NCI-H69 (cell line): Measurements from ENCODE around the gene PRMT7.
A peak's percentile ranks its signal among the peaks of the same experiment; 100 is the strongest.

Source experiments
- DNase-seq: peaks from one replicate; lab custom pipeline; 2025; lab: John Stamatoyannopoulos, UW

PRMT7 gene

DNA sequence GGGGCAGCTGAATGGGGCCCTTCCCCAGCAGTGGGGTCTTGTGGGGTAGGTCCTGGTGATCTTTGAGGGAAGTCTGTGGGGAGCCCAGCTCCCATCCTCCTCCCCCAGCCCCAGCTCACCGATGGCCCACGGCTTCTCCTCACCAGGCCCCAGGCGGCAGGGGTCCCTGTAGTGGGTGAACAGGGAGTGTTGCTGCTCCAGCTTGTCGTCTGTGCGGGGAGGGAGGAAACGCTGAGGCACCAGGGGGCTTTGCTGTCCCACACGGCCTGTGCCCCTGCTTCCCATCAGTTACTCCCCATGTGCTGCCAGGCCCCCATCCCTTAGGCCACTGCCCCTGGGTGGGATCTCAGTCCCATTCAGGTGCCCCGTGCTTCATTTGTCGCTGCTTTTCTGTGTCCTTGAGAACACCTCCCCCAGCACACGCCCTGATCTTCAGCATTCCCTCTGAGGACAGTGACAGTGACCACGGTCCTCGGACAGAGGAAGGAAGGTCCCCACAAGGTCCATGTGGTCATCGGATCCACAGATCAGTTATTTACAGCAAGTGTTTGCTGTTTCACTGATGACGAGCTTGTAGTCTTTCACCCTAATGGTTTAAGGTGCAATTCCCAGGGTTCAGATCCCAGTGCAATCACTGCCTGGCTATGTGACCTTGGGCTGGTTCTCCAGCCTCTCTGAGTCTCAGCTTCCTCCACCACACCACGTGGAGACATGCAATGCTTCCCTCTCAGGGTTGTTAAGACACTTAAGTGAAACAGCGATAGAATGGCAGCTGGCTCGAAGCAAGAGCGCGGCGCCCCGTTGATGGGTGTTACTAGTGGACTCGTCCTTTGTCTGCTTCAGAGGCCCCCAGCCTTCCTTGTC is 53.1 kb downstream of the PRMT7 start:
- DNase-seq, result no peak

DNA sequence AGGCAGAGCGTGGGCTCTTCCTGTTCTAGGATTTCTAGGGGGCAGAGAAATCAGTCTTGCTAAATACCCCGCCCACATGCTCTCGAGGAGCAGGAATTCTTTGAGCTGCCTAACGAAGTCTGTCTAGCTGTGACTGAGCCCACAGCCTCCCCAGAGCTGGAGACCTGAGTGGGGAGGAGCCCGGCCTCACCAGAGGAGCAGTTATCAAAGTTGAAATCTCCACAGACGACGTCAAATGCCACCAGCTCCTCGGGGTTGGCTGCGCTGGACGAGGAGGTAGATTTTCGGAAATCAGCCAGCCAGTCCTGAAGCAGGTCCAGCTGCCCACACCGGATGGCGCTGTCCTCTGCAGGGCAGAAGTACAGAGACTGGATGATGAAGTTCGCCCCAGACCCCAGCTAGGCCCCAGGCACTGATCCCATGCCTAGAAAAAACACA is 53.8 kb downstream of the PRMT7 start:
- no peak for DNase-seq

DNA sequence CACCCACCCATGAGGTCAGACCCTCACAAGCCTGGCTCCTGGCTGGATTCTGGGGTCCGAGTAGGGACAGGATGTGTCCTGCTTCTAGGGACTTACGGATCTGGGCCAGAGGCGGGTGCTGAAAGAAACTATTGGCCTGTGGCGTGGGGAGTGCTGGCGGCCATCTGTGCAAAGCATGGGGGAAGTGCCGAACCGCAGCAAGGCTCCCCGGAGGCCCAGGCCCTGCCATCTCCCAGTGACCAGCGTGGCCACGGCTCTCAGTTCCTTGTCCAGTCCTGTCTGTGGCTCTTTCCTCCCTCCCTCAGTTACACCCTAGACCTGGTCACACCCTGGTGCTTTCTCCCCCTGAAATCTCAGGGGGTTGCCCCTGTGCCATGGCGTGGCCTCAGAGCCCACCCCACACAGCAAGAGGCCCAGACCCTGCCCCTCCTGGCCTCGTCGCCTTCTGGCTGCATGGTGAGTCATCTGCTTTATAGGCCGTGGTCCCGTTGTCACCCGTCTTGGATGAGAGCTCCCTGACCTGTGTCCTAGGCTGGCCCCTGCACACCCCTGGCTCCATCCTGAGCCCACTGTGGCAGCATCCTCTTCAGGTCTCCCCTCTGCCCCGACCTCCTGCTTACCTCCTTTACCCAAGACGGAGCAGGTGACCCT is 54.5 kb downstream of the PRMT7 start:
- DNase-seq, result no peak

DNA sequence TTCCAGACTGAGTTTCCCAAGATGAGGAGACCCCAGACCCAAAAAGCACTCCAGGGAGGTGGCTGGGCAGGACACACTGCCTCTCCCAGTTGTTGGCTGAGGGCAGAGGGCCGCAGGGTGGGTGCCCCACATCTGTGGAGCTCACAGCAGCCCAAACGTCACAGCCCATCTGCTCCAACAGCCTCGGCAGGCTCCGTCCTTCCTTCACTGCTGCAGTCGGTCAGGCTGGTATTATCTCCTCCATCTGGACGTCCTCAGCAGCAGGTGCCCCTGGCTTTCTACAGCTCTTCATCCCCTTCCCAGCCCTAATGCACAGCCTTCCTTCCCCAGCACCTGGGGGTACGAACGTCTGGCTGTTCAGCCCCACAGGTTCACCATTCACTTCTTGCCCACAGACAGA is 55.2 kb downstream of the PRMT7 start:
- no peak for DNase-seq

DNA sequence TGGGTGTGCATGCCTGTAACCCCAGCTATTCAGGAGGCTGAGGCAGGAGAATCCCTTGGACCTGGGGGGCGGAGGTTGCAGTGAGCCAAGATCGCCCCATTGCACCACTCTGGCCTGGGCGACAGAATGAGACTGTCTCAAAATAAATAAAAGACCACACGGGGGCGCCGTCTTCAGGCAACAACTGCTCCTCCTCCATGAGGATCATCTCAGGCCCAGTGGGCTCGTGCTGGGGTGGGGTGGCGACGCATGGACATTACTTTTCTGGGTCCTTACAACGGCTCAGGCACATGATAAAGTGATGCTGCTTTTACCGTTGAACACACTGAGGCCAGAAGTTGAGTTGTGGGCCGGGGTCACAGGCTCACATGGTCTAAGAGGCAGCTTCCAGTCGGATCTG is 56.2 kb downstream of the PRMT7 start:
- DNase-seq, result peak; percentile 52

DNA sequence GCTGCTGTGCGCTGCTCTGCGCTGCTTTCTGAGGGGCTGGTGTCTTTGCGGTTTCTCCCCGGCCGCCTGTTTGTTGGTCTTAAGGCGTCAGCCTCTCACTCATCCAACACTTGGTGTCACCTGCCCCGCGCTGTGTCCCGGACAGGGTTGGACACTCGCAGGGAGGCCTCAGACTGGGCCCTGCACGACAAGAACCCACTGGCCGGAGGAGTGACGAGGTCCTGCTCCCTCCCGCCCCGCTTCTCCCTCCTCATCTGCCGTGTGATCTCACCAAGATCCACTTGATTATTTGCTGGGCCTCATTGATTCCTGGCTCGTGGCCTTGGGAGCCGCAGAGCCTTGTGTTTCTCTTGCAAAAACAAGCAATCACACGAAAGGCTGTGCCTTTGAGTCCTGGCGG is 56.6 kb downstream of the PRMT7 start:
- DNase-seq, result no peak

DNA sequence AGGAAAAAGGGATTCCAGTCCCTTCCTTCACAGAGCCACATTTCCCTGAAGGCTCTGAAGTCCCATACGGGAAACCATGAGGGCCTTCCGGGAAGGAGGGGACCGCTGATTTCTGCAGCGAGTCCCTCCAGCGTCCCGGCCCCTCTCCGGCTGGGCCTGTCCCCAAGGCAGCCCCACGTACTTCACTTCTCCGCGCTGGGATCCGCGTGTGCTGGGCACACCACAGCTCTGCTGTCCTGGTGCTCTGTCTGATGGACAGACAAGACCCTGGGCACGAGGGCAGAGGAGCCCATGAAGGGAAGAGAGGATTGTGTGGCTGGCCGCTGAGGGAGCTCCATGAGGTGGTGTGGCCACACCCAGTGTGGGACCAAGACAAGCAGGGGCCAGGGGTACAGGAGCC is 57.1 kb downstream of the PRMT7 start:
- DNase-seq, result no peak

DNA sequence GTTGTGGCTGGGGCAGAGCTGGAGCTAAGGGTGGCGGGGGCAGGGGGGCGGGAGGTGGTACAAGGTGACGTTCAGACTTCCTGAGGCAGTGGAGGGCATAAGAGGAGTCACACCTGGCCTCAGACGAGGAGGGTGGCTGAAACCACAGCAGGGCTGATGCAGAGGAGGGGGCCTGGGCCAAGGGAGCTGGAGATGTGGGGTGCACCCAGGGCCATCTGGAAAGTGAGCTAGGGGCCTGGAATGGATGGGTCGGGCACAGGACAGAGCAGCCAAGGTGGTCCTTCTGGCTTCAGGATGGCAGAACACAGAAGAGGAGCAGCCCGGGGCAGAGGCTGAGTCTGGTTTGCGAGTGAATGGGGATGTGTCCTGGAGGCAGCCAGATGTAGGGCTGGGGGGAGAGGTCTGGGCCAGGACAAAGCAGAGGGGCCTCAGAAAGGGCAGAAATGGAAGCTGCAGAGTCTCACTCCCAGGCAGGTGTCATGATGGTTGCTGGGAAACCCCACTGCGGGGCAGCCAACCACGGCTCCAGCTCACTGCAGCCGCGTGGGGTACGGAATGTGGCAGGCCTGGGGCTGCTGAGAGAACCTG is 57.6 kb downstream of the PRMT7 start:
- DNase-seq, result no peak

DNA sequence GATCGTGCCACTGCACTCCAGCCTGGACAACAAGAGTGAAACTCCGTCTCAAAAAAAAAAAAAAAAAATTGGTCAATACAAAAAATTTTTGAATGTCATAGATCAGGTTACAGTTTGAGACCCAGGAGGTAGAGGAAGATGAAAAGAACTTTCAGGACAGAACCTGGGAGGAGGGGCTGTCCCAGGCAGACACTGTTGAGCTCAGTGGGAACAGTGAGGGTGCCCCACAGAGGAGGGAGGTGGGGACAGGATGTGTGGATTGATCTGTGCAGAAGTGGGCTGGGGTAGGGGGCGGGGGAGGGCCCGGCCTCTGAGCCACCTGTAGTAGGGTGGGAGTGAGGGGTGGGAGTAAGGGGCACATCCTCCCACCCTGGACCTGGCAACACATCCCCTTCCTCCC is 58.3 kb downstream of the PRMT7 start:
- no peak for DNase-seq

DNA sequence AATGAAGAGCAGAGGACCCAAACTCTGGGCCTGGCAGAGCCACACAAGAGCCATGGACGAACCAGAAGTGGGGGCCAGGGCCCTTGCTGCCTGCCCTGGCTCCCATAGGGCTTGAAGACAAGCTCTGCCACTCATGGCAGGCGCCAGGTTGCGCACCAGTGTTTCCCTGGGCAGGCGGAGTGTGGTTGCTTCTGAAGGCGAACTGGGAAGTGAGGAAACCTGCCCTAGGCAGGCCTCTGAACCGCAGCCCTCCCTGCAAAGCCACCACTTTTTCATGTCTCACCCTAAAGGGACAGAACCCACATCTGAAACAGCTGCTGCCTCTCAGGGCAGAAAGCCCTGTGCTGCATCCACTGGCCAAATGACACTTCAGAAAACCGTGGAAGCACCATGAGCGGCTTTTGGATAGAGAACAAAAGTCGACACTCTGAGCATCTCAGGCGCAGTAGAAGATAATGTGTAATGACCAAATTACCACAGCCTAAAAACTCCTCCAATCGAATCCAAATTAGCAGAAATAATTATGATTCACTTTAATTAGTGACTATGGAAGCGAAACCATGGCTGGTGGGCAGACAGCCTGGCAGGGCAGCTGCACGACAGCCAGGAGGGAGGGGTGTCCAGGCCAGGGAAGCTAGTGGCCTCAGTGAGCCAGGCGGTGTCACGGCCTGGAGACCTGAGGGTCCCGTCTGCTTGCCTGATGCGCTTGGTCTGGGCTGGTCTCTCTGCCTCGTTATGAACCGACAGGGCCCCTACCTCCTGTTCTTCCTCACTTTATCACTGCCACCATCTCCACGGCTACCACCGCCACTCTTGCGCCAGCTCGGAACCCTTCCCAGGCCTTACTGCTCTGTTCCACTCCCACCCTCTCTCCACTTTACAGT is 59.1 kb downstream of the PRMT7 start:
- no peak for DNase-seq

DNA sequence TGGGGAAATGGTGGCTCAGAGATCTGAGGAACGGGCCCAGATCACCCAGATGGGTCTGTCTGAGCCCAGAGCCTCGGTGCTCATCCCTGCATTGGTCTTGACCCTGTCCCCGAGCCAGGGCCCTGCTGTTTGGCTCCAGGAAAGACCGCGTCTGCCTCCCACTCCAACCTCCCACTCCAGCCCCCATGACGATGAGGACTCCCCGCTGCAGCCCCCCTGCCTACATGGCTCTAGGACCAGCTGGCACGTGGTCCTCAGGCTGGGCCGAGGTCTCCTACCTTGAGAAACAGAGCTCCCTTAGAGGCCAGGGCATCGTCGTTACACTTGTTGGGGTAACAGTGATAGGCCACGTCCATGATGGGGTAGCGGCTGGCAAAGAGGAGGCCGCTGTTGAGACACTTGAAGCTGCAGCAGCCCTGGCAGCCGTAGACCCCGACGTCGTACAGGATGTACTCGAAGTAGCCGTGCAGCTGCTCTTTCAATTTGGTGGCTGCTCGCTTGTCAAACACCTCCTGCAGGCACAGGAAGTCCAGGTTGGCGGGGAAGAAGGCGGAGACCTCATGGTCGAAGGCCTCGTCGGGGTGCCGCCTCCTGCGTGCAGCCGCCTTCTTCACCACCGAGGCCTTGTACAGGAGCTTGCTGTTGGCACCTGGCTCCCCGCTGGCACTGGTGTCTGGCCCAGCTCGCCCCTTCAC is 59.9 kb downstream of the PRMT7 start:
- no peak for DNase-seq

DNA sequence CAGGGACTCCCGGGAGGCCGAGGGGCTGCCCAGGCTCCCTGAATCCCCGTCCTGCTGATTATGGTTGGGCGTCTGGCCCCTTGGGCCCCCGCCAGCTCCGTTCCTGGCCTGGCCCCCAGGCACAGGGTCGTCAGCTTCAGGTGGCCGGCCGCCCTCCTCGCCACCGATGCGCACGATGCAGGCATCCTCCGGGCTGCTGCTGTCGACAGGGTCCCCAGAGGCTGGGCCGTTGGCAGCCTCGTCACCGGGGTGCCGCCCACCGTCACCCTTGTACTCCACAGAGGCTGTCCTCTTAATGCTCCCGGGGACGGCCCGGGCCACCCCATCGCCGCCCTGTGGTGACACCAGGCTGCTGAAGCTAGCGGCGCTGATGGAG is 60.4 kb downstream of the PRMT7 start:
- DNase-seq, result no peak

DNA sequence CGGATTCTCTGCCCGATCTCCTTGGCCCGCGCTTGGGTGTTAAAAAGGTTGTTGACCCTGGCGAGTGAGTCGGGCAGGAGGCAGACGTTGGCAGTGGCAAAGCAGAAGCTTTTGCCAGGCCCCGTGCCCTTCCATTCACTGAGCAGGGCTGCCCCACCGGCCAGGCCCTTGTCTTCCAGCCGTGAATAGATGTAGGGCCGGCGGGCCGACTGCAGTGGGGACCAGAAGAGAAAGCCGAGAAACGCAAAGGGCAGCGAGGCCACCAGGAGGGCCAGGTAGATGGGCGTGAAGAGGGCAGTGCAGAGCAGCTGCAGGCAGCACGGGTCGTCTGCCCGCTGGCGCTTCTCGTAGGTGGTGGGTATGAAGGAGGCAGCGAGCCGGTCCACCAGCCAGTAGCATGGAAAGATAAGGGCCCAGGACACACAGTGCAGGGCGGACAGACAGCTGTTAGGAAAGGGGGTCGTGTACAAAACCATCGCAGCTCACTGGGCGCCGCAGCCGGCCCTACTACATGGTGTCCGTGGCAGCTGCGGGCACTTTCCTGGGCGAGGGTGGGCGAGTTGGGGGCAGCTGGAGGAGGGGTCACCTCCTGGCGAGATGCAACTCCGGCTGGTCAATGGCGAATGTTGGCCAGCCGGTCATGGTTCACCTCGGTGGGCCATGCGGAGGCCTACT is 61.0 kb downstream of the PRMT7 start:
- DNase-seq, result no peak

DNA sequence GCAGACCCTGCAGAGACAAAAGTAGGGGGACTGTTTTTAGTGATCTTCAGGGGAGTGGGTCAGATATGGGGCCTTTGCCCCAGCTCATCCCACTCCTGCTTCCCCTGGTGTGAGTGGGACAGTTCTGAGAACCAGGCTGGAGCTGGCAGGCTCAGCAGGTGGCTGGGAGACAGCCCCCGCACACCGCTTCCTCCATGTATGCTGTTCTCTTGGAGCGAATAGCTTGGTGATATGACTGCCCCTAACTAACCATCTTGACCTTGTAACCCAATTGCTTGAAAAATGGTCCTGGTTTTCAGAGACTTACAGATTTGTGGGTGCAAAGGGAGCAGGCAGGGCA is 61.5 kb downstream of the PRMT7 start:
- no peak for DNase-seq

DNA sequence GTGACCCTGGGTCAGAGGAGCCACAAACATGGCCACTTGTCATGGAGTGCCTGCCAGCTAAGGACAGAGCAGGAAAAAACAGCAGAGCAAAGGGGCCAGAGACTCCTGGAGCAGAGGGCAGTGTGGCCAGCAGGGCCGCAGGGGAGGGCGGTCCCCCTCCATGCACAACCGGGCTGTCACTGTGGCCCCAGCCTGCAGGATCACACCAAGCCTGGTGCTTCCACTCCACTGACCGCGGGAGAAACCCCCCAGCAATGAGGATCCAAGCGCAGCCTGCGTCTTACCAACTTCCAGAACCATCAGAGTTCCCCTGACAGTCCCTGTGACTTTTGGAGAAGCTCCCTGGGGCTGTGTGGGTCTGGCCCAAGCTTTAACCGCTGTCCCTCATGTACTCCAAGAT is 62.0 kb downstream of the PRMT7 start:
- DNase-seq, result no peak

DNA sequence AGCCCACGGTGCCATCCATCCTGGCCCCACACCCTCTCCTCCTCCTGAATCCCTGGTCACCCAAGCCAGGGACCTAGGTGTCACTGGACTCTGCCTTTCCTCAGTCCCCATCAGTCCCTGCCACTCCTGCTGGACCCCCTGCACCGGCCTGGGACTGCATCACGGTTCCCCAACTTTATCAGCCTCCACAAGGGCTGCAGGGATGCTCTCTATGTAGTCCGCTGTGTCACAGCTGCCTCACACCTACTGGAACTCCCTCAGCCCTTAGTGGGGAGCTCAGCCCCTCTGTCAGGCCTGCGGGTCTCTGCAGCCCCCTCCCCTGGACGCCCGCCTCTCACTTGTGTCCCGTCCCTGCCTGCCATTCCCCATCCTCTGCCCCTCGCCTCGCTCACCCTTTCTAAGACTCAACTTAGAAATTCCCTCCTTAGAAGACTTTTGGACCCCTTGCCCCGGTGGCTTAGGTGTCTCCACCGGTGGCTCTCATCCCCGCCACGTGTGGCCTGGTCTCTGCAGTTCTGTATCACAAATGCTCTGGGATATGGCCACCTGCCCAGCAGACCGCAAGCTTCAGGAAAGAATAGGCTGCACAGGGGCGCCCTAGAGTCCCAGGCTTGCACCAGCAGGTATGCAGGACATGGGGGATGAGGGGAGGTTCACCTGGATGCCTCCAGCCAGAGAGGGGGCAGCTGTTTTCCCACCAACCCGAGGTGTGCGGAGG is 62.9 kb downstream of the PRMT7 start:
- no peak for DNase-seq

DNA sequence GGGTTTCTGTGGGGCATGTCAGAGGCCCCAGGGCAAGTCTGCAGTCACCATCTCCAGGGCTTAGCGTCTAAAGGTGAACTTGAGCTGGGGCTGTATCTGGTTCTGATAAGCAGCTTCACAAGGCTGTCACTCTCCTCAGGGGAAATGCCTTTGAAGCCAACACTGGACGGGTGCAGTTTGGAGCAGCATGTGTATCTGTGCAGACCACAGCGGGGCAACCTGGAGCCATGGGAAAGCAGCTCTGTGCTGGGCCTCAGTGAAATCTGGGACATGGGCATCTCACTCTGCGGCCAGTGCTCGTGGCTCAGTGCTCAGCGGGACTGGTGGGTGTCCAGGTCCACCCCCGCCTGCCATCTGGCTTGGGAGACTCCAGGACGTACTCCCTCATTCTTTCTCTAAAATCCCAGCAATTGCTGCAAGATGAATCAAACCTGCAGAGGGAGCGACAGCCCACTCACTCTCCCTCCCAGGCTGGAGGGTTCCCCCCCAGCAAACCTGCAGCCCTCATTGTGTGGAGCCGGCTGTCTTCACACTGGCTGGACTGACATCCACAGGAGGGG is 63.5 kb downstream of the PRMT7 start:
- no peak for DNase-seq

DNA sequence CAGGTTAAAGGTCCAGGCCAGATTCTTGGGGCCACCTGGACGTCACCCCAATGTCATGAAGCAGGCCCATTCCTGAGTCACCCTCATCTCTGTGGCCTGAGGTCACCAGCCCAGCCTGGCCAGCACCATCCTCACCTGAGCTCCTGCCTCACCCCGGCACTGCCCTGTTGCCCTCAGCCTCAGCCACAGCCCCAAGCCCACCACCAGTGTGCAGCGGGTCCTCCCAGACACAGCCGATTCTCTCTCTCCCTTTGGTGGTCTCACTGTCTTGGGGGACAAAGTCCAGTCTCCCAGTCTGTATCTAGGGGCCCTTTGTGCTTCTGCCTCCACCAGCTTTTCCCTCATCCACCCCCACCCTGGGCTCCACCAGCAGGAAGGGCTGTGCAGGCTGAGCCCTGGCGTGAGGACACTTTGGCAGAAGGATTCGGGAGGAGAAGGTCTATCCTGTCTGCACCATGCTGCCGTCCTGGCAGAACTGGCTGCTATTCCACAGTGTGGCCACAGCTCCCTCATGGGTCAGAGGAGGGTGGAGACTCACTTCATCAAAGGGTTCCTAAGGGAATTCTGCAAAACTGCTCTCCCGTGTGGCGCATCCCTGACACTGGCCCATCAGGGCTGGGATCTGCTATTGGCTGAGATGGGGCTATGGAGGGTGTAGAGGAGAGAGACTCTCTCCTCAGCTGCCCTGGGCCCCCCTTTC is 64.3 kb downstream of the PRMT7 start:
- DNase-seq, result peak; percentile 28

DNA sequence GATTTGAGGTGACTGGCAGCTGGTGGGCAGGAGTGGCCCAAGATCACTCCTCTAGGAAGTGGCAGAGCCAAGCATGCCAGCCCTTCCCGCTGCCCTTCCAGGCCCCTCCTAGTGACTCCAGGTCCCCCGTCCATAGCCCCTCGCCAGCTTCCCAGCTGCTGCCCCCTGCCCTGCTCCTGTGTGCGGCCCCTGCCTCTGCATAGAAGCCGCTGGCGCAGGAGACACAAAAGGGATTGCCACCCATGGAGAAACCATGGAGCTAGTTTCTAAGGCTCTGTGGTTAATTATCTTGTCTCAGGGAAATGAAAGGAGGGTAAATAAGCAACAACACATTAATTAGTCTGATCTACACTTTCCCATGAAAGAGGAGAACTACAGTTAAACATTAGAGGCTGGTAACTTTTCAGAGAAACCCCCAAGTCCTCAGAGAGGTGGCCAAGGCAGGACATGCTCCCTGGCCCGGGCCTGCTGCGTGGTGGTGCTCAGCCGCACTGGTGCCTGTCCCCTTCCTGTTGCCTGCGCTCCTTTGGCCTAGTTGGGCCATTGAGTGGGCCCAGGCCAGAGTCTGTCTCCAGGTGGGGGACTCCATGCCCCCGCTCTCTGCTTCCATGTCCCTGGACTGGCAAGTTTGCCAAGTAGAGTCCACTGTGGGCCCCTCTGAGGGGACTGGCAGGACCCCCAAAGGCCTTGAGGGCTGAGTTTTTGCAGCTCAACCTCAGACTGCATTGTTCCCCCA is 65.2 kb downstream of the PRMT7 start:
- peak; percentile 74 for DNase-seq
